HL-60/S4 (cell line): ENCODE data around the gene SERBP1.

Source experiments
- in situ Hi-C: fragments of 300-500 bp; cut with MboI; formaldehyde crosslinking; loops from 2 replicates; pipeline ENCODE4 v1.14.3; 2022; ENCODE audit warnings: low sequenced_read_pairs

The SERBP1 gene

GRCh38 chr1:67368046-67368514 is 62.1 kb downstream of the SERBP1 start:
- in situ Hi-C loops, result no loop called here

- in situ Hi-C loops, result no loop called here
Measured at GRCh38 chr1:67367370-67368045, 62.7 kb downstream of the SERBP1 start.

GRCh38 chr1:67361641-67362040 is 68.6 kb downstream of the SERBP1 start:
- in situ Hi-C loops, result no loop called here

- in situ Hi-C loops, result loop anchor here (10.0 kb wide), 1 partner anchor 135 kb away; no protein-coding TSS in a partner anchor
Measured at GRCh38 chr1:67359592-67359991, 70.6 kb downstream of the SERBP1 start.
